GM18868 (cell line): ENCODE data around the gene ACKR4.
"Not testable (repeated sequence)": the region's sequence is repeated elsewhere in the genome, so short reads cannot be mapped to it uniquely, and the experiment has no call there.

Experiments
- ATAC-seq: cut with Tn5 transposase; IDR thresholded peaks from one replicate; pipeline ENCODE4 v1.9.1; 2021; ENCODE audit warnings: mild to moderate bottlenecking, moderate library complexity; ENCODE audit not compliant: unreplicated experiment

Gene ACKR4

DNA sequence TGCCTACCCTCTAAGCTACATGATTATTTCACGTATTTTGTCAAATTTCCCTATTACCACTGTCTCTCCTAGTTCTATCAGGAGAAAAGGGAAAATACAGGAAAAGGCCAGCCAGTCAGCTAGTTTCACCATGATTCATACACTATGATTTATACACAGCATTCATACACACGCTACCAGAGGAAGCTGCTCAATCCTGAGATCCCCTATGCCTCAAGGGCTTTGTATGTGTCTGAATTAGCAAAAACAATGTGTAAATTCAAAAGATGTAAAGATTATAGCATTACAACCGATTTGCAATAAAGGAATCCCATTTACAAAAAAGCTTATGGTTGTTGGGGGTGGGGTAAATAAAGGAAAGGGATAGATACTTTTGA lies 3.1 kb upstream of the ACKR4 start:
- ATAC-seq = no peak

DNA sequence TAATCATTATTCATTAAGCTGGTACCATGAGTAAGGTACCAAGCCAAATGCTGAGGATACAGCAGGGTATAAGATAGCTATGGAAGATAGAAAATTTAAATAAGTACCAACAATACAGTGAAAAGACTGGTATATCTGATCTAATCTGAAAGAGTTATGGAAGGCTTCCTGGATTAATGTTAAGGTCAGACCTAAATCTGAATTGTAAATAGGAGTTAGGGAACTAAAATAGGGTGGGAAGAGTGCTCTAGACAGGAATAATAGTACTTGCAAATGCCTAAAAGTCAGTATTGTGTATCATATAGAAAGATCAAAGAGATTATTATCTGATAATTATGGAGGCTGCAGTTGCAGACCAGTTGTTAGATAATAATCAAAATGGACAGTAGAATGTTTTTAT lies 2.6 kb upstream of the ACKR4 start:
- ATAC-seq = no peak

DNA sequence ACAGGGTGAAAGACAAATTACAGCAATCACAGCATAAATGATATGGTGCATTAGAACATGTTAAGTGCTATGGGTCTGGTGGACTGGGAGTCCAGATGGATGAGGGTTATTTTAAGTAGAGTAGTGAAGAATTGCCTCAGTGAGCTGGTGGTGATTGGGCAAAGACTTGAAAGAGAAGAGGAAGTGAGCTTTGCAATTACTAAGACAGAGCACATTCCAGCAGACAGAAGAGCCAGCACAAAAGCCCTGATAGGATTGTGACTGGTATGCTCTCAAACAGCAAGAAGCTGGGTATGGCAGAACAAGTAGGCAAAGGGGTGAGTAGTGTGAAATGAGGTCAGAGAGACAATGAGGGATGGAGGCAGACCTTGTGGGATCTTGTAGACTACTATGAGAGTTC lies 2.1 kb upstream of the ACKR4 start:
- ATAC-seq = peak; percentile 55

- ATAC-seq = no peak
Observed at GRCh38 chr3:132596326-132596725, 744 bp upstream of the ACKR4 start.

GRCh38 chr3:132597660-132598059 lies 590 bp downstream of the ACKR4 start:
- ATAC-seq = no peak

- no peak for ATAC-seq
Observed at GRCh38 chr3:132598181-132598580, 1.1 kb downstream of the ACKR4 start.

DNA sequence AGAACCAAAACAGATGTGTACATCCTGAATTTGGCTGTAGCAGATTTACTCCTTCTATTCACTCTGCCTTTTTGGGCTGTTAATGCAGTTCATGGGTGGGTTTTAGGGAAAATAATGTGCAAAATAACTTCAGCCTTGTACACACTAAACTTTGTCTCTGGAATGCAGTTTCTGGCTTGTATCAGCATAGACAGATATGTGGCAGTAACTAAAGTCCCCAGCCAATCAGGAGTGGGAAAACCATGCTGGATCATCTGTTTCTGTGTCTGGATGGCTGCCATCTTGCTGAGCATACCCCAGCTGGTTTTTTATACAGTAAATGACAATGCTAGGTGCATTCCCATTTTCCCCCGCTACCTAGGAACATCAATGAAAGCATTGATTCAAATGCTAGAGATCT lies 3.5 kb downstream of the ACKR4 start:
- not testable (repeated sequence) for ATAC-seq

DNA sequence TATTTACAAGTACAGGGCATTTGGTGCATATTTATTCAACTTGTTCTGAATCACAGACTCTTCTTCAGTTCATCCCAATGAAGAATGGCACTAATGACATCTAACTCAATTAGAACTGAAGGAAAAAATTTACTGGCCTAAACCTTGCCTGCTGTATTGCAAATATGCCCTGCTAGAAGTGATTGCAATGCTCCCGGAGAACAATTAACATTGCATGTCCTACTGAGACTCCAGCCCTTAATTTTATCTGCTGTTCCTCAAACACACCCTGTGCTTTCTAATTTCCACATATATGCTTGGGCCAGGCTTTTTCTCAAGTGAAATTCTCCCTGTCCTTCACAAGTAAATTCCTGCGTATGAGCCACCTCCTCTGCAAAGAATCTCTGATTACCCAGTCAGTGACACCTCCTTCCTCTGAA lies 8.3 kb downstream of the ACKR4 start:
- no peak for ATAC-seq

DNA sequence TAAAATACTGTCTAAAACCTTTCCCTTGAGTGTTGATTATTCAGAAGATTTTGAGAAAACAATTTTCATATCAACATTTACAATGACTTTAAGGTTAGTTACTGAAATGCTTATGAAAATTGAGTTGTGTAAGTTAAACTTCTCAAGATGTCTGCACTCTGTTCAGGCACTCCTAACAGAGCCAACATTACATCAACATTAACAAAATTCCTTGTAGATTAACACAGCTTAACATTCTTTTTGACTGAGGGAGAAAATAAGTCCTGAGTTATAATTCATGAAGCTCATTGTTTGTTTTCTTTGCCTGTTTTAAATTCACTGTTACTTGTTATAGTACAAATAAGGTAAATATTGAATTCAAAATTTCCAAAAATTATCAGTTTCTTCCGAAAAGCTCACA lies 9.0 kb downstream of the ACKR4 start:
- no peak for ATAC-seq

GRCh38 chr3:132606620-132607019 lies 9.6 kb downstream of the ACKR4 start:
- ATAC-seq = not testable (repeated sequence)

GRCh38 chr3:132615301-132615700 lies 18.2 kb downstream of the ACKR4 start:
- not testable (repeated sequence) for ATAC-seq

DNA sequence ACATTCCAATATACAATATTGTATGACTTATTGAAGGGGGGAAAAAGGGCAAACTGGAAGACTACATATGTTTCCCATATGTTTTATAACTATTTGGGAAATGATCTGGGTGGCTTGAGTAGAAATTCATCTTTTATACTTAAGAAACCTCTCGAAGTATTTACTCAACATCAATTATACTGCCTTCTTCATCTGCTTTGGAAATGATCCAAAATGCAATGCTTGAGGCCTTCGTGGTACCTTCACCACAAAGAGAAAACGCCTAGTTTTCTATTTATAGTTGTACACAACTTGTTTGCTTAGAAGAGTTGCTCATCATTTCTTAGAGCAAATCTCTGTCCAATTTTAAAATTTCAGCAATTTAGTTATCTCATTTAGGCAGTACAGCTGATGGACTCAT lies 18.8 kb downstream of the ACKR4 start:
- ATAC-seq = no peak

GRCh38 chr3:132616780-132617179 lies 19.7 kb downstream of the ACKR4 start:
- no peak for ATAC-seq

DNA sequence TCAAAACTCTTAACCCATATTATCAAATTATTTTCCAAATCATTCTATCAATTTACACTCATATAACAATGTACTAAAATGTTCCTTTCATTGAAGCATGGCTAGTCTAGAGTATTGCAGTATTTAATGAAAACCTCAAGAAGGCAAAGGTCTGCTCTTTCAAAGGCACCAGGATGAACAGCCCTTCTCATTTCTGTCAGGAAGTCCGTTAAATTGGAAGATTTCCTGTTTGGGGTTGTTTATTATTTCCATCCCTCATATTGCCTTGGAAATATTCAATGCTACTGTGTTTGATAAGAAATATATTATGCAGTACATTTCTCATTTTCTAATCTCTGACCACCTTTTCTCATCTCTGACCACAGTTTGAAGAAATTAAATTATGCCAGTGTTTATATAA lies 25.1 kb downstream of the ACKR4 start:
- ATAC-seq = no peak

DNA sequence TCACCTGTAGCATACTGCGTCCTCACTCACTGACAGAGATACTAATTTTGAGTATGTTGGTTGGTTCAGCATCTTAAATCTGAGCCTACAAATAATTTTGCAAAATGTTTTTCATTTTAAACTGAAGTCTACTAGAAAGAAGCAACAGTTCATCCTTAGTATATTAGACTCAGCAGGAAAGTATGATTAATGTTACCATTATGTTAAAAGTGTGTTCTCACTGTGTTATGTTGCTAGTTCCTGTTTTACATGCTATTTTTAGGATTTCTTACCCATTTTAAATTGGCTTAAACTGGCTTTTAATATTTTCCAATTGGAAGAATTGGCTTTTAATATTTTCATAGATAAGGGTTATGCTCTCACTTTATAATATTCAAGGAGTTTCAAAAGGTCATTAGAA lies 25.7 kb downstream of the ACKR4 start:
- ATAC-seq = peak; percentile 32

GRCh38 chr3:132623646-132624045 lies 26.6 kb downstream of the ACKR4 start:
- no peak for ATAC-seq

DNA sequence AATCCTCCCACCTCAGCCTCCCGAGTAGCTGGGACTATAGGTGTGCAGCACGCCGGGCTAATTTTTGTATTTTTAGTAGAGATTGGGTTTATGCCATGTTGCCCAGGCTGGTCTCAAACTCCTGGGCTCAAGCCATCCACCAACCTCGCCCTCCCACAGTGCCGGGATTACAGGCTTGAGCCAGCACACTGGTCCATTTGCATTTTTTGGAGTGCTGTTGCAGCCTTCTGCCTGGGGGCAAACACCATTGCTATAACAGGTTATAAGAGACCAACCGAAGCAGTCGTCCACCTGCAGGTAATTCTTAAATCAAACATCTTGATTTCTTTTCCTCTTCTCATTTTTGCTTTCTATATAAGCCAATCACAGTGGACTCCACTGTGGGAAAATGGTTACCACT lies 27.7 kb downstream of the ACKR4 start:
- ATAC-seq = no peak

DNA sequence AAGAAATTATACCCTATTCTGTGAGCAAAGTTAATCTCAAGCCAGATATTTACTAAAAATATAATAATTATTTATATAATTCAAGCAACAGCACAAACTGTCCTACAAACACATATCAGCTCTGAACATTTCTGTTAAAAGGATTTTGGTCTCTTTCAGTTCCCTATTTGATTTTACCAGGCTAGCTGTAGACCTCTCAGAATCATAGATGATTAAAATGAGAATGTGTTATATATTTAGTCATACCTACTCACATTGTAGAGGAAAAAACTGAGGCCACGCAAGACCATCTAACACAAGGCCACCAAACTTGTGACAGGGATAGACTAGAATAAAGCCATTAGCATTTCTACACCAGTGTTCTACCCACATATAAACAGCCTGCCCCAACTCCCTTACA lies 28.5 kb downstream of the ACKR4 start:
- ATAC-seq = peak; percentile 92

- no peak for ATAC-seq
Observed at GRCh38 chr3:132626955-132627354, 29.9 kb downstream of the ACKR4 start.

DNA sequence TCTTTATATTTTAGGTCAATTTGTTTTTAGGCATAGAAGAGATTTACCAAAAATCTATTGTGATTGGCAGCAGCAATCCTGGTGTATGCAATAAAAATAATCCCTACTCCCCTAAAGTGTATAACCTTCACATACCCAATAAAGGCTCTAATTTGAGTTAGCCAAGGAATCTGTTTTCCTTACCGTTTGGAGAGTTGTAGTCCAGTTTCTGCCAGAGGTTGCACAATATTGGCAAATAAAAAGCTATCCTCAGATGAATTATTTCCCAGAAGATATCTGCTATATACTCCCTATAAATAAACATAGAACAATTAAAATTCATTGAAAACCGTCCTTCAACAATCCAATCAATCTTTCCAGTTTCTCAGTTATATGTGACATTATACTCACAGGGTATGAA lies 31.1 kb downstream of the ACKR4 start:
- ATAC-seq = no peak

DNA sequence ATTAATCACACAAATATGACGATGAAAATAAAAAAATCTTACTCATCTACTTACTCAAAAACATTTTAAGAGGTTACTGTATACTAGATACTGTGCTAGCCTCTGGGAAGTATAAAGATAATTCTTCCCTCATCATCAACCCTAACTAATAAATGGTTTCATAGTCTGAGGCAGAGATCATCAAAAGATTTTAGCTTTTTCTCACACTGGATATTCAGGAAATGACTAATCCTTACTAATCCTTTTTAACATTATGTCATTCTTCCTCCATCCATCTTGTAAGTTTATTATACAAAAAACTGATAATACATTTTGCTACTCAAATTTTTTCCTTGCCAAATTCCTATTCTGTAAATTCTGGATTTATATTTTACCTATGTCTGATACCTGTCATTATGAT lies 32.9 kb downstream of the ACKR4 start:
- no peak for ATAC-seq

DNA sequence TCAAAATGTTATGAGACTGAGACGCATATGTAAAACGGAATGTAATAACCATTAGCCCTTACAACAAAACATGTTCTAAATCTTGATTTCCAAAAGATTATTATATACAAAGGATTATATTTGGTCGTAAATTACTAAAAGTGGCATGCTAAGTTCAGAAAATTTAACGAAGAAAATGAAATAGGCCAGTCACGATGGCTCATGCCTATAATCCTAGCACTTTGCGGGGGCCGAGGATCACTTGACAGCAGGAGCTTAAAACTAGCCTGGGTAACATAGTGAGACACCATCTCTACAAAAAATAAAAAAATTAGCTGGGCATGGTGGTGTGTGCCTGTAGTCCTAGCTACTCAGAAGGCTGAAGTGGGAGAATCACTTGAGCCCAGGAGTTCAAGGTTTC lies 33.5 kb downstream of the ACKR4 start:
- no peak for ATAC-seq

GRCh38 chr3:132635052-132635451 lies 38.0 kb downstream of the ACKR4 start:
- no peak for ATAC-seq

DNA sequence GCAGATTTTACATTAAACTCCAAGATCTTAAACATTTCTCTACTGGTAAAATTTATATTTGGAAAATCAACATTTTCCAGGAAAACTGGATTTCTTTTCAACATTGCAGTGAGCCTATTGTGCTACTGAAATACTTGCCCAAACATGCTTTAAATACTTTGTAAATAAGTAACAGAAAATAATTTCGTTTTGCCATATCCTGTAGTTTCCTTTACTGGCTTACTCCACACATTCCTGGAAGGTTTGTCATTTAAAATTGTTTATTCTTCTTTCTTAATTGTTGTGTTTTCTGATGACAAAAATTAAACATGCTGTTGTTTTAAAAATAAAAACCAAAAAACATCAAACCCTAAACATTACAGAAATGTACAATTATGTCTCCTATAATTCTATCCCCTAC lies 40.5 kb downstream of the ACKR4 start:
- no peak for ATAC-seq
